ENCODE data around the gene DPP6. TPM values are rescaled to one million over a fixed set of nuclear protein-coding genes. Genes with fewer than 3 reads are reported as not detected.

The DPP6 gene
- total and polyA plus RNA-seq, 2 donors (not counting 1 experiment from before 2014, with no cell fraction given), result not detected

- H3K27me3 ChIP-seq (replicated peaks in 1 of 4; ENCODE audit: control extremely low read depth in 1 of 4, control insufficient read depth in 3 of 4, insufficient read depth in 4 of 4, low read length in 3 of 4), result no peaks in the 10 kb centered on the region
- POLR2A ChIA-PET, result no interaction called here
- no peak for TF ChIP-seq EZH2 (IDR thresholded peaks at IDR 0.05; ENCODE audit: borderline replicate concordance, insufficient read depth, low read depth, low read length, poor library complexity, severe bottlenecking)
- H3K27me3 Mint-ChIP-seq, result no peaks in the 10 kb centered on the region
- no peak overlapping the region for H3K4me3 ChIP-seq (ENCODE audit: control extremely low read depth in 1 of 5, extremely low read depth in 1 of 5, insufficient read depth in 1 of 5, low read depth in 2 of 5, low read length in 4 of 5)
- no peak for ATAC-seq (ENCODE audit: low read depth)
- H3K79me2 ChIP-seq (ENCODE audit: control insufficient read depth, insufficient read depth, low read length), result no peaks in the 10 kb centered on the region
- 96% methylated on average over 5 of the region's 6 CpGs for WGBS (ENCODE audit: insufficient coverage)
- peaks cover 0 to 6% (median 0%) of the 10 kb centered on the region in 3 donors for H3K9me3 ChIP-seq (ENCODE audit: control extremely low read depth in 1 of 3, control insufficient read depth in 2 of 3, insufficient read depth in 1 of 3, low read length in 2 of 3)
- no peak overlapping the region for H3K27ac Mint-ChIP-seq
- no peaks in the 10 kb centered on the region for H3K36me3 ChIP-seq (replicated peaks in 1 of 2; ENCODE audit: control extremely low read depth in 1 of 2, control insufficient read depth in 1 of 2, extremely low read depth in 1 of 2, insufficient read depth in 2 of 2, low read length in 1 of 2)
- H4K20me1 ChIP-seq (ENCODE audit: control insufficient read depth, insufficient read depth, low read length, poor library complexity, severe bottlenecking), result no peaks in the 10 kb centered on the region
- no peak overlapping the region for H3K9ac ChIP-seq (ENCODE audit: low read length)
- no peak overlapping the region for H3K4me2 ChIP-seq (replicated peaks; ENCODE audit: low read depth, low read length, poor library complexity, severe bottlenecking)
- no peak for DNase-seq
- H2AFZ ChIP-seq (ENCODE audit: insufficient read depth, low read depth, low read length, poor library complexity, severe bottlenecking), result no peak overlapping the region
- H3K4me1 ChIP-seq (ENCODE audit: control insufficient read depth in 2 of 2, insufficient read depth in 2 of 2, low read length in 2 of 2), result no peaks in the 10 kb centered on the region
- H3K27ac ChIP-seq (ENCODE audit: low read length in 2 of 2), result no peak overlapping the region
- H3K4me1 Mint-ChIP-seq, result no peaks in the 10 kb centered on the region
- H3K9me3 Mint-ChIP-seq (ENCODE audit: insufficient read depth), result peaks cover 6% of the 10 kb centered on the region
- no peak overlapping the region for H3K4me3 Mint-ChIP-seq
- intact Hi-C loops (cut with micrococcal nuclease), result no loop called here
- CTCF ChIA-PET, result no interaction called here
Measured at GRCh38 chr7:154450451-154450850, 398.3 kb downstream of the DPP6 start.

- 90% methylated on average over 14 of the region's 15 CpGs for WGBS (ENCODE audit: insufficient coverage)
- no peaks in the 10 kb centered on the region for H3K27me3 ChIP-seq (replicated peaks in 1 of 4; ENCODE audit: control extremely low read depth in 1 of 4, control insufficient read depth in 3 of 4, insufficient read depth in 4 of 4, low read length in 3 of 4)
- Mint-ChIP-seq H3K4me1 (no peaks in the 10 kb centered on the region), H3K9me3 (ENCODE audit: insufficient read depth) (peaks cover 4% of the 10 kb centered on the region), H3K27me3 (no peaks in the 10 kb centered on the region), H3K4me3 (no peak overlapping the region), H3K27ac (no peak overlapping the region)
- H3K9me3 ChIP-seq (ENCODE audit: control extremely low read depth in 1 of 3, control insufficient read depth in 2 of 3, insufficient read depth in 1 of 3, low read length in 2 of 3), result peaks cover 0 to 6% (median 0%) of the 10 kb centered on the region in 3 donors
- intact Hi-C loops (cut with micrococcal nuclease), result no loop called here
- H3K9ac ChIP-seq (ENCODE audit: low read length), result no peak overlapping the region
- POLR2A ChIA-PET, result no interaction called here
- no peaks in the 10 kb centered on the region for H4K20me1 ChIP-seq (ENCODE audit: control insufficient read depth, insufficient read depth, low read length, poor library complexity, severe bottlenecking)
- no peaks in the 10 kb centered on the region for H3K79me2 ChIP-seq (ENCODE audit: control insufficient read depth, insufficient read depth, low read length)
- H3K4me1 ChIP-seq (ENCODE audit: control insufficient read depth in 2 of 2, insufficient read depth in 2 of 2, low read length in 2 of 2), result no peaks in the 10 kb centered on the region
- TF ChIP-seq, protein P1, sequence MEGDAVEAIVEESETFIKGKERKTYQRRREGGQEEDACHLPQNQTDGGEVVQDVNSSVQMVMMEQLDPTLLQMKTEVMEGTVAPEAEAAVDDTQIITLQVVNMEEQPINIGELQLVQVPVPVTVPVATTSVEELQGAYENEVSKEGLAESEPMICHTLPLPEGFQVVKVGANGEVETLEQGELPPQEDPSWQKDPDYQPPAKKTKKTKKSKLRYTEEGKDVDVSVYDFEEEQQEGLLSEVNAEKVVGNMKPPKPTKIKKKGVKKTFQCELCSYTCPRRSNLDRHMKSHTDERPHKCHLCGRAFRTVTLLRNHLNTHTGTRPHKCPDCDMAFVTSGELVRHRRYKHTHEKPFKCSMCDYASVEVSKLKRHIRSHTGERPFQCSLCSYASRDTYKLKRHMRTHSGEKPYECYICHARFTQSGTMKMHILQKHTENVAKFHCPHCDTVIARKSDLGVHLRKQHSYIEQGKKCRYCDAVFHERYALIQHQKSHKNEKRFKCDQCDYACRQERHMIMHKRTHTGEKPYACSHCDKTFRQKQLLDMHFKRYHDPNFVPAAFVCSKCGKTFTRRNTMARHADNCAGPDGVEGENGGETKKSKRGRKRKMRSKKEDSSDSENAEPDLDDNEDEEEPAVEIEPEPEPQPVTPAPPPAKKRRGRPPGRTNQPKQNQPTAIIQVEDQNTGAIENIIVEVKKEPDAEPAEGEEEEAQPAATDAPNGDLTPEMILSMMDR (IDR thresholded peaks at IDR 0.05), result no peak
- no peak for TF ChIP-seq EZH2 (IDR thresholded peaks at IDR 0.05; ENCODE audit: borderline replicate concordance, insufficient read depth, low read depth, low read length, poor library complexity, severe bottlenecking)
- no peak overlapping the region for H3K27ac ChIP-seq (ENCODE audit: low read length in 2 of 2)
- ATAC-seq (ENCODE audit: low read depth) (no peak), DNase-seq (no peak)
- H3K4me3 ChIP-seq (ENCODE audit: control extremely low read depth in 1 of 5, extremely low read depth in 1 of 5, insufficient read depth in 1 of 5, low read depth in 2 of 5, low read length in 4 of 5), result no peak overlapping the region
- no peak overlapping the region for H3K4me2 ChIP-seq (replicated peaks; ENCODE audit: low read depth, low read length, poor library complexity, severe bottlenecking)
- H3K36me3 ChIP-seq (replicated peaks in 1 of 2; ENCODE audit: control extremely low read depth in 1 of 2, control insufficient read depth in 1 of 2, extremely low read depth in 1 of 2, insufficient read depth in 2 of 2, low read length in 1 of 2), result no peaks in the 10 kb centered on the region
- CTCF ChIA-PET, result no interaction called here
- H2AFZ ChIP-seq (ENCODE audit: insufficient read depth, low read depth, low read length, poor library complexity, severe bottlenecking), result no peak overlapping the region
Measured at GRCh38 chr7:154451480-154452457, 399.6 kb downstream of the DPP6 start.

All from B cell (primary cell).